GM12865 (cell line): ENCODE measurements around the gene TBK1.

Source experiments
- DNase-seq: peaks from one replicate; pipeline ENCODE4 v3.0.0; 2010; ENCODE audit warnings: low read depth
- H3K4me3 ChIP-seq: 2 replicates; pipeline ENCODE4 v1.5.1; 2011; ENCODE audit warnings: mild to moderate bottlenecking, low read depth, low read length, control low read depth
- CTCF ChIP-seq: IDR thresholded peaks from 2 replicates; pipeline ENCODE4 v1.5.1; 2011; ENCODE audit warnings: low read length, control low read depth, low read depth, inconsistent platforms; ENCODE audit not compliant: insufficient read depth; ENCODE audit errors: missing control alignments

The TBK1 gene

GRCh38 chr12:64451687-64452558 is at the start of gene TBK1:
TBK1 (plus strand) TSS chr12:64452120; CDS start chr12:64455871, 3,751 bp downstream.
- no peak for TF ChIP-seq CTCF
- DNase-seq, result peak; percentile 94
- H3K4me3 ChIP-seq, result peak within 1 kb of the TSS; percentile 57

GRCh38 chr12:64402181-64402580 is 49.7 kb upstream of the TBK1 start:
- no peak overlapping the region for H3K4me3 ChIP-seq
- no peak for DNase-seq
- TF ChIP-seq CTCF, result no peak

- no peak for TF ChIP-seq CTCF
- H3K4me3 ChIP-seq, result peak within 1 kb of the TSS; percentile 85
- DNase-seq, result peak; percentile 99
These were observed 48.0 kb upstream of the TBK1 start, which contains the start of gene XPOT for GRCh38 chr12:64403707-64404469. XPOT (plus strand) TSS chr12:64404392; CDS start chr12:64410036, 5,644 bp downstream.

- peak; percentile 72 for DNase-seq
- TF ChIP-seq CTCF, result no peak
- H3K4me3 ChIP-seq, result peak overlapping the region; percentile 85
These were observed 47.3 kb upstream of the TBK1 start for GRCh38 chr12:64404470-64405256.

- no peak for TF ChIP-seq CTCF
- H3K4me3 ChIP-seq, result no peak overlapping the region
These were observed 44.3 kb upstream of the TBK1 start for GRCh38 chr12:64407342-64408223.

GRCh38 chr12:64411427-64411826 is 40.5 kb upstream of the TBK1 start:
- no peak overlapping the region for H3K4me3 ChIP-seq
- TF ChIP-seq CTCF, result no peak
- DNase-seq, result no peak

More at GRCh38 chr12:64407342-64408223, 44.3 kb upstream of the TBK1 start:
- no peak for DNase-seq
